K562 (cell line): Measurements from ENCODE around the gene SH3RF1. TPM values are rescaled to one million over a fixed set of nuclear protein-coding genes. Genes with fewer than 3 reads are reported as not detected.

Experiments used
- ATAC-seq: fragments of 200-7000 bp; cut with Tn5 transposase; 3 replicates; pipeline ENCODE4 v1.9.1; 2020; ENCODE audit warnings: moderate library complexity
- BruUV-seq: library from RNA; stranded (reverse); fragments of 400-500 nt; replicated peaks from 2 replicates; lab custom pipeline; 2021; lab: Mats Ljungman, UMichigan
- CTCF ChIA-PET: fragments of 300-600 bp; formaldehyde crosslinking; extraction: SDS; loops from one replicate; lab custom pipeline; 2021; ENCODE audit warnings: low intra/inter-chr PET ratio; lab: Yijun Ruan, JAX
- POLR2A ChIA-PET: fragments of 300-600, 350-650 bp; sonication (Branson Sonifier 250); formaldehyde crosslinking; extraction: SDS; loops from one replicate; lab custom pipeline; 2021; ENCODE audit warnings: antibody characterized with exemption, inconsistent platforms; lab: Yijun Ruan, JAX
- DNase-seq, 4 experiments: peaks; one replicate each; pipeline versions ENCODE4 v3.0.0 to v3.0.0-alpha.2; 2011 to 2018; ENCODE audit warnings: low spot score in 3 of 4, mixed read lengths in 3 of 4; ENCODE audit errors: extremely low read depth in 1 of 4
- FAIRE-seq: peaks from 2 replicates; lab custom pipeline; 2011; peaks lifted over from hg19 to GRCh38; lab: Jason Lieb, UNC
- H2AFZ ChIP-seq: 2 replicates; pipeline ENCODE4 v1.6.0; 2011; ENCODE audit warnings: low read depth, low read length, control low read depth, inconsistent platforms
- H3K27ac ChIP-seq: fragments of 200-600 bp; 3 replicates; pipeline ENCODE4 v1.8.0; 2011; ENCODE audit warnings: low read depth, mild to moderate bottlenecking, control low read depth, inconsistent platforms, low read length, moderate library complexity, mixed read lengths; ENCODE audit errors: extremely low read depth
- H3K27me3 ChIP-seq, 2 experiments: fragments of 300-600 bp in 1 of 2; 2 replicates in 1 of 2; 3 replicates in 1 of 2; pipeline versions ENCODE4 v1.6.0 to v1.8.0; 2011; ENCODE audit warnings: inconsistent platforms in 2 of 2, low read length in 2 of 2, mild to moderate bottlenecking in 1 of 2, mixed read lengths in 1 of 2, moderate library complexity in 1 of 2; ENCODE audit not compliant: control insufficient read depth in 2 of 2, insufficient read depth in 2 of 2
- H3K36me3 ChIP-seq: fragments of 300-600 bp; 3 replicates; pipeline ENCODE4 v1.8.0; 2011; ENCODE audit warnings: mild to moderate bottlenecking, low read length, inconsistent platforms; ENCODE audit not compliant: control insufficient read depth, insufficient read depth
- H3K4me1 ChIP-seq, 2 experiments: fragments of 200-600 bp in 1 of 2; replicated peaks in 1 of 2; 2 replicates in 1 of 2; 3 replicates in 1 of 2; pipeline versions ENCODE4 v1.5.1 to v1.8.0; 2011; ENCODE audit warnings: inconsistent platforms in 2 of 2, low read length in 2 of 2, mild to moderate bottlenecking in 1 of 2, mixed read lengths in 1 of 2, moderate library complexity in 1 of 2; ENCODE audit not compliant: control insufficient read depth in 2 of 2, insufficient read depth in 2 of 2
- H3K4me2 ChIP-seq: 2 replicates; pipeline ENCODE4 v1.6.1; 2011; ENCODE audit warnings: low read length, control low read depth, inconsistent platforms, mixed read lengths; ENCODE audit not compliant: insufficient read depth
- H3K4me3 ChIP-seq: fragments of 200-600 bp; sonication (generic), shearing (Covaris generic); 2 replicates; pipeline ENCODE4 v1.5.1; 2016; ENCODE audit warnings: control low read depth, inconsistent platforms
- H3K79me2 ChIP-seq: fragments of 200-600 bp; 3 replicates; pipeline ENCODE4 v1.8.0; 2011; ENCODE audit warnings: low read length, inconsistent platforms; ENCODE audit not compliant: control insufficient read depth, insufficient read depth
- H3K9ac ChIP-seq, 2 experiments: 2 replicates each; pipeline versions ENCODE4 v1.6.0 to v1.6.1; 2011; ENCODE audit warnings: low read depth in 2 of 2, low read length in 2 of 2, control low read depth in 1 of 2, inconsistent platforms in 1 of 2, mild to moderate bottlenecking in 1 of 2, mixed read lengths in 1 of 2; ENCODE audit not compliant: insufficient read depth in 1 of 2
- H3K9me1 ChIP-seq: one replicate; pipeline ENCODE4 v1.6.0; 2011; ENCODE audit warnings: inconsistent platforms, mild to moderate bottlenecking, low read length, moderate library complexity; ENCODE audit not compliant: control insufficient read depth, insufficient read depth
- H3K9me3 ChIP-seq: replicated peaks from 2 replicates; pipeline ENCODE4 v1.5.1; 2011; ENCODE audit warnings: low read depth, low read length, inconsistent platforms; ENCODE audit not compliant: control insufficient read depth, insufficient read depth
- H4K20me1 ChIP-seq: replicated peaks from 2 replicates; pipeline ENCODE4 v1.6.1; 2011; ENCODE audit warnings: low read length, inconsistent platforms, mixed read lengths; ENCODE audit not compliant: control insufficient read depth, insufficient read depth
- KDM5B ChIP-seq: fragments of 200-600 bp; sonication (generic); IDR thresholded peaks from 2 replicates; pipeline ENCODE4 v1.6.1; 2012; ENCODE audit warnings: low read depth, mild to moderate bottlenecking, moderate library complexity, low read length, control low read depth, inconsistent platforms; ENCODE audit not compliant: insufficient replicate concordance
- MEIS2 ChIP-seq: fragments of 450-650 bp; IDR thresholded peaks from 2 replicates; pipeline ENCODE4 v1.6.1; 2014; ENCODE audit warnings: mild to moderate bottlenecking; ENCODE audit not compliant: partially characterized antibody
- MYC ChIP-seq, 2 experiments: fragments of 250-450 bp in 1 of 2; sonication (Bioruptor Pico) in 1 of 2; IDR thresholded peaks; 2 replicates each; pipeline versions ENCODE4 v1.5.1 to v1.6.1; 2012 to 2021; ENCODE audit warnings: low read depth in 2 of 2, borderline replicate concordance in 1 of 2, improper control_type of control experiment in 1 of 2, low read length in 1 of 2, mild to moderate bottlenecking in 1 of 2, moderate library complexity in 1 of 2
- PHB2 ChIP-seq: fragments of 450-650 bp; IDR thresholded peaks from 2 replicates; pipeline ENCODE4 v1.6.1; 2017; ENCODE audit warnings: low read depth
- SRF ChIP-seq, 2 experiments: fragments of 250-450, 450-650 bp in 1 of 2; sonication (Bioruptor Pico) in 1 of 2; sonication (generic) in 1 of 2; formaldehyde crosslinking; IDR thresholded peaks; 2 replicates each; pipeline versions ENCODE4 v1.5.0 to v1.5.1; 2020 to 2022; ENCODE audit warnings: mild to moderate bottlenecking in 1 of 2, missing genetic modification reagents in 1 of 2
- TFAM ChIP-seq: fragments of 250-450 bp; sonication (Bioruptor Pico); conservative IDR thresholded peaks from 2 replicates; pipeline ENCODE4 v1.5.0; 2021; ENCODE audit warnings: mild to moderate bottlenecking, moderate library complexity
- ZNF24 ChIP-seq: fragments of 450-650 bp; IDR thresholded peaks from 2 replicates; pipeline ENCODE4 v1.6.1; 2016
- WGBS: fragments of 100-300 bp; shearing (Covaris generic); methylation state at CpG from one replicate; pipeline ENCODE4 v1.1.6; 2016; ENCODE audit warnings: low coverage, mixed read lengths; ENCODE audit not compliant: insufficient coverage; ENCODE audit errors: missing lambda C conversion rate; 5-methylcytosine and 5-hydroxymethylcytosine counted together
- in situ Hi-C: fragments of 300-500 bp; cut with MboI; formaldehyde crosslinking; loops from 4 replicates; pipeline ENCODE4 v1.15.0; 2018; ENCODE audit warnings: inconsistent platforms, mixed read lengths
- intact Hi-C: fragments of 100-400 bp; cut with micrococcal nuclease; formaldehyde crosslinking; loops from 2 replicates; pipeline ENCODE4 v1.14.2; 2022
- polyA plus RNA-seq, 8 experiments: library from polyadenylated mRNA; depleted of rRNA in 4 of 8; stranded (reverse) in 5 of 8; unstranded in 3 of 8; fragments of >200 nt; fragmentation: Nextera tagmentation in 2 of 8; fragmentation: Illumina TruSeq in 1 of 8; extraction: Ambion mirVana in 2 of 8; extraction: Trizol in 1 of 8; gene quantifications; 2 replicates each; pipeline versions ENCODE4 v1.2.1 to v1.2.3, GENCODE V29; 2011 to 2014; ENCODE audit warnings: inconsistent platforms in 1 of 8, missing spikeins in 1 of 8
- total RNA-seq, 7 experiments: library from RNA; depleted of rRNA in 6 of 7; stranded (reverse); fragments of >200 nt in 6 of 7; fragmentation: Illumina TruSeq in 2 of 7; extraction: Trizol in 2 of 7; gene quantifications; 2 replicates each; pipeline versions ENCODE4 v1.2.1 to v1.2.3, GENCODE V29; 2011 to 2021; ENCODE audit warnings: low replicate concordance in 1 of 7
- TF ChIP-seq, protein P1 (sequence below): fragments of 450-650 bp; conservative IDR thresholded peaks from 2 replicates; pipeline ENCODE4 v1.6.1; 2016; ENCODE audit warnings: missing genetic modification characterization, low read depth, mild to moderate bottlenecking, missing compliant biosample characterization, moderate library complexity

The SH3RF1 gene
- total and polyA plus RNA-seq, 9 of the 15 experiments (the other 6 are each of a cell fraction or from before 2014, with no cell fraction given) = 0.04 to 0.16 (median 0.11) TPM; not detected in 6

DNA sequence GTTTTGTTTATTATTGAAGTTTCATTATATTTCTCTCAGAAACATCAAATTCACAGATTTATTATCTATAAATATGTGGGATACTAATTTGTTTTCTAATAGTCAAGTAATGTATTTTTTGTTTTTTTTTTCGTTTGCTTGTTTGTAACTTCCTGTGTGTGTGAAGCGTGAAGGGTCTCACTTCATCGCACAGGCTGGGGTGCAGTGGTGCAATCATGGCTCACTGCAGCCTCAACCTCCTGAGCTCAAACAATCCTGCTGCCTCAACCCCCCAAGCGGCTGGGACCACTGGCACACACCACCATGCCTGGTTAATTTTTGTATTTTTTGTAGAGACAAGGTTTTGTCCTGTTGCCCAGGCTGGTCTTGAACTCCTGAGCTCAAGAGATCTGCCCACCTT lies 55.1 kb downstream of the SH3RF1 start (continued):
- TF ChIP-seq MYC (IDR thresholded peaks at IDR 0.05; ENCODE audit: low read depth, low read length) (no peak), MYC (CRISPR knock-in tag; IDR thresholded peaks at IDR 0.05; ENCODE audit: borderline replicate concordance, low read depth) (no peak), MEIS2 (no peak), KDM5B (no peak), ZNF24 (no peak), TFAM (CRISPR knock-in tag) (no peak)
- TF ChIP-seq, protein P1, sequence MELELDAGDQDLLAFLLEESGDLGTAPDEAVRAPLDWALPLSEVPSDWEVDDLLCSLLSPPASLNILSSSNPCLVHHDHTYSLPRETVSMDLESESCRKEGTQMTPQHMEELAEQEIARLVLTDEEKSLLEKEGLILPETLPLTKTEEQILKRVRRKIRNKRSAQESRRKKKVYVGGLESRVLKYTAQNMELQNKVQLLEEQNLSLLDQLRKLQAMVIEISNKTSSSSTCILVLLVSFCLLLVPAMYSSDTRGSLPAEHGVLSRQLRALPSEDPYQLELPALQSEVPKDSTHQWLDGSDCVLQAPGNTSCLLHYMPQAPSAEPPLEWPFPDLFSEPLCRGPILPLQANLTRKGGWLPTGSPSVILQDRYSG (tag) = no peak

DNA sequence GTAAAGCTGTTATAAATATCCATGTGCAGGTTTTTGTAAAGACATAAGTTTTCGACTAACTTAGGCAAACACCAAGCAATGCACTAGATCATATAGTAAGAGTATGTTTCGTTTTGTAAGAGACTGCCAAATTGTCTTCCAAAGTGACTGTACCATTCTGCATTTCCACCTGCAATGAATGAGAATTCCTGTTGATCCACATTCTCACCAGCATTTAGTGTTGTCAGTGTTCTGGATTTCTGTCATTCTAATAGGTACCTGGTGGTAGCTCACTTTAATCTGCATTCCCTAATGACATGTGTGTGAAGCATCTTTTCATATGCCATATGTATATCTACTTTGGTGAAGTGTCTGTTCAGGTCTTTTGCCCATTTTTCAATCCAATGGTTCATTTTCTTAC lies 57.8 kb downstream of the SH3RF1 start:
- in situ Hi-C loops (no loop called here), intact Hi-C loops (no loop called here)
- H3K4me2 ChIP-seq = no peak overlapping the region
- ATAC-seq (no peak), DNase-seq (no peak), FAIRE-seq (no peak)
- H3K27me3 ChIP-seq = no peaks in the 10 kb centered on the region
- no peaks in the 10 kb centered on the region for H4K20me1 ChIP-seq
- no peaks in the 10 kb centered on the region for H3K9me3 ChIP-seq
- no peak overlapping the region for H3K4me3 ChIP-seq
- H3K36me3 ChIP-seq = no peaks in the 10 kb centered on the region
- H3K4me1 ChIP-seq = no peaks in the 10 kb centered on the region
- no peak overlapping the region for H2AFZ ChIP-seq
- no peak overlapping the region for H3K27ac ChIP-seq
- BruUV-seq = no TSS peak
- H3K9ac ChIP-seq = no peak overlapping the region
- TF ChIP-seq PHB2 = no peak
- TF ChIP-seq SRF (CRISPR knock-in tag; IDR thresholded peaks at IDR 0.05) = no peak
- ChIA-PET POLR2A (no interaction called here), CTCF (no interaction called here)
- WGBS = 0% methylated on average over 2 of the region's 2 CpGs
- no peaks in the 10 kb centered on the region for H3K9me1 ChIP-seq
- no peaks in the 10 kb centered on the region for H3K79me2 ChIP-seq
